HepG2 (cell line): Measurements from ENCODE around the gene LINGO3. TPM values are rescaled to one million over a fixed set of nuclear protein-coding genes. Genes with fewer than 3 reads are reported as not detected.

Experiments
- AHDC1 ChIP-seq: sonication (generic); formaldehyde crosslinking; IDR thresholded peaks from 2 replicates; pipeline ENCODE4 v1.5.1; 2020; ENCODE audit warnings: mild to moderate bottlenecking, missing genetic modification reagents, borderline replicate concordance
- AKNA ChIP-seq: sonication (generic); formaldehyde crosslinking; IDR thresholded peaks from 2 replicates; pipeline ENCODE4 v1.4.0; 2020; ENCODE audit warnings: missing genetic modification reagents, borderline replicate concordance
- EP300 ChIP-seq, 3 experiments: sonication (generic) in 1 of 3; formaldehyde crosslinking in 1 of 3; IDR thresholded peaks; 2 replicates each; pipeline versions ENCODE4 v1.5.1 to v1.6.1; 2011 to 2020; ENCODE audit warnings: low read depth in 2 of 3, low read length in 2 of 3, borderline replicate concordance in 1 of 3, improper control_type of control experiment in 1 of 3, mild to moderate bottlenecking in 1 of 3, missing genetic modification reagents in 1 of 3, moderate library complexity in 1 of 3
- FOXO1 ChIP-seq: sonication (generic); formaldehyde crosslinking; IDR thresholded peaks from 2 replicates; pipeline ENCODE4 v1.4.0; 2020; ENCODE audit warnings: missing genetic modification reagents
- NCOR1 ChIP-seq: fragments of 200-600 bp; sonication (generic); IDR thresholded peaks from 2 replicates; pipeline ENCODE4 v1.7.0; 2017; ENCODE audit warnings: antibody characterized with exemption, low read length, borderline replicate concordance
- RCOR2 ChIP-seq: IDR thresholded peaks from 2 replicates; pipeline ENCODE4 v1.6.1; 2016; ENCODE audit warnings: missing biosample characterization, missing genetic modification reagents
- RORA ChIP-seq: sonication (generic); formaldehyde crosslinking; IDR thresholded peaks from 2 replicates; pipeline ENCODE4 v1.5.0; 2020; ENCODE audit warnings: mild to moderate bottlenecking, missing genetic modification reagents, moderate library complexity
- SALL1 ChIP-seq: sonication (generic); formaldehyde crosslinking; IDR thresholded peaks from 2 replicates; pipeline ENCODE4 v1.8.0; 2022; ENCODE audit warnings: mild to moderate bottlenecking, missing genetic modification reagents
- SAP130 ChIP-seq: IDR thresholded peaks from 2 replicates; pipeline ENCODE4 v1.6.1; 2016; ENCODE audit warnings: low read depth
- SMAD3 ChIP-seq: sonication (generic); formaldehyde crosslinking; IDR thresholded peaks from 2 replicates; pipeline ENCODE4 v1.4.0; 2020; ENCODE audit warnings: missing genetic modification reagents
- TGIF2 ChIP-seq: IDR thresholded peaks from 2 replicates; pipeline ENCODE4 v1.6.1; 2016; ENCODE audit warnings: control low read depth, missing compliant biosample characterization
- ZBTB1 ChIP-seq: sonication (generic); formaldehyde crosslinking; IDR thresholded peaks from 2 replicates; pipeline ENCODE4 v1.4.0; 2020; ENCODE audit warnings: missing genetic modification reagents, borderline replicate concordance
- ZFP1 ChIP-seq: IDR thresholded peaks from 2 replicates; pipeline ENCODE4 v1.6.1; 2016
- ZFP36L1 ChIP-seq: sonication (generic); formaldehyde crosslinking; IDR thresholded peaks from 2 replicates; pipeline ENCODE4 v1.8.0; 2022; ENCODE audit warnings: mild to moderate bottlenecking, missing genetic modification reagents, moderate library complexity
- ZMYM3 ChIP-seq: sonication (generic); formaldehyde crosslinking; IDR thresholded peaks from 2 replicates; pipeline ENCODE4 v1.5.1; 2020; ENCODE audit warnings: mild to moderate bottlenecking, missing genetic modification reagents
- ZMYM4 ChIP-seq: sonication (generic); formaldehyde crosslinking; IDR thresholded peaks from 2 replicates; pipeline ENCODE4 v1.8.1; 2023; ENCODE audit warnings: mild to moderate bottlenecking, missing genetic modification reagents
- ZNF501 ChIP-seq: sonication (generic); formaldehyde crosslinking; IDR thresholded peaks from 2 replicates; pipeline ENCODE4 v1.5.1; 2020; ENCODE audit warnings: mild to moderate bottlenecking, moderate library complexity, missing genetic modification reagents
- ZNF772 ChIP-seq: sonication (generic); formaldehyde crosslinking; IDR thresholded peaks from 2 replicates; pipeline ENCODE4 v1.5.0; 2020; ENCODE audit warnings: mild to moderate bottlenecking, missing genetic modification reagents
- polyA plus RNA-seq, 8 experiments: library from polyadenylated mRNA; depleted of rRNA in 3 of 8; stranded (reverse) in 7 of 8; unstranded in 1 of 8; fragments of >200 nt; fragmentation: Illumina TruSeq in 4 of 8; extraction: Trizol in 4 of 8; gene quantifications; 2 replicates each; pipeline versions ENCODE4 v1.2.1 to v1.2.3, GENCODE V29; 2011 to 2016; ENCODE audit warnings: low read depth in 4 of 8, missing spikeins in 1 of 8, mixed read lengths in 1 of 8; ENCODE audit not compliant: insufficient read depth in 1 of 8
- total RNA-seq, 5 experiments: library from RNA; depleted of rRNA; stranded (reverse); fragments of >200 nt; fragmentation: Illumina TruSeq; extraction: Trizol; gene quantifications; 2 replicates each; pipeline ENCODE4 v1.2.3, GENCODE V29; 2016; ENCODE audit warnings: low read depth in 1 of 5

LINGO3 gene
- total and polyA plus RNA-seq, 2 of the 13 experiments (the other 11 are each of a cell fraction or from before 2014, with no cell fraction given) = not detected

- TF ChIP-seq SAP130 (CRISPR knock-in tag) (peak; percentile 94), AKNA (CRISPR knock-in tag) (no peak), EP300 (IDR thresholded peaks at IDR 0.05; ENCODE audit: low read depth in 2 of 2, low read length in 2 of 2) (no peak), EP300 (CRISPR knock-in tag; IDR thresholded peaks at IDR 0.05; ENCODE audit: borderline replicate concordance) (no peak), RORA (no peak), RCOR2 (no peak), ZMYM3 (CRISPR knock-in tag) (no peak), SMAD3 (0 out of 2 replicates have a peak, but pooled peaks have one; percentile 19), FOXO1 (CRISPR knock-in tag) (0 out of 2 replicates have a peak, but pooled peaks have one; percentile 32), AHDC1 (CRISPR knock-in tag) (no peak), ZNF501 (peak; percentile 52; the same call in 1 of the 2 replicates), ZFP1 (CRISPR knock-in tag) (no peak), SALL1 (CRISPR knock-in tag) (peak; percentile 40; the same call in 1 of the 2 replicates), ZBTB1 (no peak), ZNF772 (peak; percentile 60), TGIF2 (CRISPR knock-in tag) (peak; percentile 52; the same call in 1 of the 2 replicates), NCOR1 (no peak; the same call in 1 of the 2 replicates), ZFP36L1 (CRISPR knock-in tag) (no peak), ZMYM4 (peak; percentile 44; the same call in 1 of the 2 replicates)
Observed at GRCh38 chr19:2328401-2329148, 20.6 kb upstream of the LINGO3 start, which contains the start of the genes LSM7 and SPPL2B (continued).
